Activated CD4-positive, alpha-beta T cell treated with anti-CD3 and anti-CD28 coated beads, Interleukin-2, amount 10 ng/mL, durations not matched to agents 7 days and 5 days (primary cell): ENCODE data around the gene CCDC7. TPM values are rescaled to one million over a fixed set of nuclear protein-coding genes. Genes with fewer than 3 reads are reported as not detected.
"Not testable (repeated sequence)": the region's sequence is repeated elsewhere in the genome, so short reads cannot be mapped to it uniquely, and the experiment has no call there.

ENCODE experiments used
- CTCF ChIA-PET: fragments of 350-600 bp; sonication (Branson Sonifier 250); formaldehyde crosslinking; loops from one replicate; lab custom pipeline; 2021; ENCODE audit warnings: antibody characterized with exemption; lab: Charles Lee
- POLR2A ChIA-PET: fragments of 350-600 bp; sonication (Branson Sonifier 250); formaldehyde crosslinking; loops from one replicate; lab custom pipeline; 2021; ENCODE audit warnings: antibody characterized with exemption; lab: Charles Lee
- DNase-seq: peaks from one replicate; pipeline ENCODE4 v3.0.0-alpha.2; 2020
- H3K27ac Mint-ChIP-seq: one replicate; pipeline ENCODE4 v1.8.0; 2021; ENCODE audit warnings: mild to moderate bottlenecking, moderate library complexity, mixed read lengths
- H3K27me3 Mint-ChIP-seq: one replicate; pipeline ENCODE4 v1.8.0; 2021; ENCODE audit warnings: mixed read lengths
- H3K36me3 Mint-ChIP-seq: one replicate; pipeline ENCODE4 v1.8.0; 2021; ENCODE audit warnings: low read depth, mixed read lengths
- H3K4me1 Mint-ChIP-seq: one replicate; pipeline ENCODE4 v1.8.0; 2021; ENCODE audit warnings: mixed read lengths
- H3K4me3 Mint-ChIP-seq: one replicate; pipeline ENCODE4 v1.8.0; 2021; ENCODE audit warnings: mild to moderate bottlenecking, moderate library complexity, mixed read lengths
- H3K9me3 Mint-ChIP-seq: one replicate; pipeline ENCODE4 v1.8.0; 2021; ENCODE audit warnings: mixed read lengths
- total RNA-seq, 2 experiments: library from RNA; stranded (reverse); gene quantifications; one replicate each; pipeline ENCODE4 v1.2.3, GENCODE V29; 2021

CCDC7 gene
- total RNA-seq, 2 experiments from 2014 or later = 18.3 to 21.4 TPM

DNA sequence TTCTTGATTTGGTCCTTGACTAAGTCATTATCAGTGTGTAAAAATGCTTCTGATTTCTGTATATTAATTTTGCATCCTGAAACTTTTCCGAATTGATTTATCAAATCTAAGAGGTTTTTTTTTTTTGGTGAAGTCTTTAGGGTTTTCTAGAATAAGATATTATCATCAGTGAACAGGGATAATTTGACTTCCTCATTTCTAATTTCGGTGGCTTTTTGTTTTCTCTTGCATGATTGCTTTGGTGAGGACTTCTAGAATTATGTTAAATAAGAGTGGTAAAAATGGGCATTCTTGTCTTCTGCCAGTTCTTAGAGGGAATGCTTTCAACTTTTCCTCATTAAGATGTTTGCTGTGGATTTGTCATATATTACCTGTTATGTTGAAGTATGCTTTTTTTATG is 170.5 kb downstream of the CCDC7 start:
- ChIA-PET CTCF (no interaction called here), POLR2A (no interaction called here)
- peaks cover 4% of the 10 kb centered on the region for H3K4me1 Mint-ChIP-seq
- peaks cover 21% of the 10 kb centered on the region for H3K9me3 Mint-ChIP-seq
- no peak overlapping the region for H3K4me3 Mint-ChIP-seq
- DNase-seq = no peak
- H3K36me3 Mint-ChIP-seq = peaks cover 12% of the 10 kb centered on the region
- H3K27me3 Mint-ChIP-seq = no peaks in the 10 kb centered on the region
- H3K27ac Mint-ChIP-seq = no peak overlapping the region

GRCh38 chr10:32618482-32618881 is 172.5 kb downstream of the CCDC7 start:
- Mint-ChIP-seq H3K27me3 (no peaks in the 10 kb centered on the region), H3K27ac (no peak overlapping the region), H3K36me3 (peaks cover 9% of the 10 kb centered on the region), H3K4me1 (peaks cover 4% of the 10 kb centered on the region), H3K9me3 (peaks cover 18% of the 10 kb centered on the region), H3K4me3 (no peak overlapping the region)
- no peak for DNase-seq
- ChIA-PET CTCF (no interaction called here), POLR2A (no interaction called here)

DNA sequence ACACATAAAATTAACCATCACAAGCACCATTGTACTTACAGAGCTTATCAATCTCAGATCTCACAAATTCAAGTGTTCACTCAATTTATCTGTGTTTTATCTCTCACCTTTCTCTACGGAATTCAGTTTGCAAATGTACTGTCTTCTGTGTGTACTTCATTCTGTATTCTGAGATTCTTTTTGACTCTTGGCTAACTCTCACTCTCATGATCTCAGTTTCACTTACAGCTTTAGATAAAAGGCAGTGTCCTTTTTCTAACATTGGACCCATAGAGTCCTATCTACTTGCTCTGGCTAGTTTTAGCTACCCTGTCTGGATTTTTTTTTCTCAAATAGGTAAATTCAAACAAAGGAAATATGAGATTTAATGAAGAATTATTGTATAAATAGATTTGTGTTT is 176.0 kb downstream of the CCDC7 start:
- no peak overlapping the region for H3K4me3 Mint-ChIP-seq
- no peak for DNase-seq
- POLR2A ChIA-PET = no interaction called here
- H3K9me3 Mint-ChIP-seq = peaks cover 15% of the 10 kb centered on the region
- CTCF ChIA-PET = no interaction called here
- H3K27me3 Mint-ChIP-seq = no peaks in the 10 kb centered on the region
- H3K4me1 Mint-ChIP-seq = peaks cover 4% of the 10 kb centered on the region
- peaks cover 6% of the 10 kb centered on the region for H3K36me3 Mint-ChIP-seq
- no peak overlapping the region for H3K27ac Mint-ChIP-seq

DNA sequence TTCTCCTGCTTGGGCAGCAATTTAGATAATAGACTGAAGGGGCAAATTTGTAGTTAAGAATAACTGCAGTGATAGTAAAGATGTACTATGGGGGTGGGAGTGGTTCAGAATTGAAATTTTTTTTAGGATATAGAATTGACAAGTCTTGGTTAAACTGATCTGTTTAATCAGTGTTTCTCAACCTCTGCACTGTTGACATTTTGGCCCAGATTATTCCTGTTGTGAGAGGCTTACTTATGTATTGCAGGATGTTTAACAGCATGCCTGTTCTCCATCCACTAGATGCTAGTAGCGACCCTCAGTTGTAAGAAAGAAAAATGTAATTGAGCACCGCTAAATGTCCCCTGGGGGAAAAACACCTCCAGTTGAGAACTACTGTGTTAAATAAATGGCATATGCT is 176.5 kb downstream of the CCDC7 start:
- H3K27me3 Mint-ChIP-seq = no peaks in the 10 kb centered on the region
- peaks cover 6% of the 10 kb centered on the region for H3K36me3 Mint-ChIP-seq
- no peak overlapping the region for H3K27ac Mint-ChIP-seq
- POLR2A ChIA-PET = no interaction called here
- no peak for DNase-seq
- H3K4me3 Mint-ChIP-seq = no peak overlapping the region
- H3K9me3 Mint-ChIP-seq = peaks cover 17% of the 10 kb centered on the region
- H3K4me1 Mint-ChIP-seq = peaks cover 4% of the 10 kb centered on the region
- CTCF ChIA-PET = no interaction called here

GRCh38 chr10:32627183-32627582 is 181.2 kb downstream of the CCDC7 start:
- Mint-ChIP-seq H3K9me3 (peaks cover 14% of the 10 kb centered on the region), H3K4me1 (no peaks in the 10 kb centered on the region), H3K36me3 (peaks cover 5% of the 10 kb centered on the region), H3K27me3 (no peaks in the 10 kb centered on the region), H3K4me3 (no peak overlapping the region), H3K27ac (no peak overlapping the region)
- POLR2A ChIA-PET = no interaction called here
- DNase-seq = no peak
- CTCF ChIA-PET = no interaction called here

- no peak for DNase-seq
- peaks cover 14% of the 10 kb centered on the region for H3K9me3 Mint-ChIP-seq
- H3K4me1 Mint-ChIP-seq = no peaks in the 10 kb centered on the region
- no peak overlapping the region for H3K4me3 Mint-ChIP-seq
- peaks cover 5% of the 10 kb centered on the region for H3K36me3 Mint-ChIP-seq
- POLR2A ChIA-PET = no interaction called here
- H3K27ac Mint-ChIP-seq = no peak overlapping the region
- H3K27me3 Mint-ChIP-seq = no peaks in the 10 kb centered on the region
- CTCF ChIA-PET = interaction anchor here (0.6 kb wide), 1 partner anchor 1862 kb away, joined by 3 read pairs; no protein-coding TSS in a partner anchor
Measured at GRCh38 chr10:32629910-32630309, 184.0 kb downstream of the CCDC7 start.

GRCh38 chr10:32646535-32646934 is 200.6 kb downstream of the CCDC7 start:
- H3K27me3 Mint-ChIP-seq = no peaks in the 10 kb centered on the region
- peaks cover 8% of the 10 kb centered on the region for H3K9me3 Mint-ChIP-seq
- CTCF ChIA-PET = no interaction called here
- H3K4me1 Mint-ChIP-seq = peaks cover 8% of the 10 kb centered on the region
- POLR2A ChIA-PET = no interaction called here
- no peak overlapping the region for H3K27ac Mint-ChIP-seq
- H3K36me3 Mint-ChIP-seq = peaks cover 4% of the 10 kb centered on the region
- DNase-seq = no peak
- no peak overlapping the region for H3K4me3 Mint-ChIP-seq

DNA sequence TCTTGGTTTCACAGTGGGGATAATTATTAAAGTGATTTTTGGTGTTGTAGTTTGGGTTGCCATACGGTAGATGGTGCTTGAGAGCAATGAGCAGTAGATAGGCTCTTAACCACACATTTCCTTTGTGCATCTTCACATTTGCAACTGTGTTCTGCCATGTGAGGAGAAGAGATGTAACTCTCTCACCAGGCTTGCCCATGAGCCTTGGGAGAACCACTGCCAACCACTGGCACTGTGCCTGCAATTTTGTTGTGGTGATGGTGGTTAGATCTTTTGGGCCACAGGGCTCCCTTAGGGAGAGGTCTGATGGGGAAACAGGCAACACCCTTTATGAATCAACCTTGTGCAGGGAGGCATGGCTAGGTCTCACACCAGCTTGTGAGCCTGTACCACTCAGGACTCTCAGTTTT is 204.3 kb downstream of the CCDC7 start:
- peak; percentile 21 for DNase-seq
- ChIA-PET POLR2A (no interaction called here), CTCF (no interaction called here)
- Mint-ChIP-seq H3K4me1 (peaks cover 8% of the 10 kb centered on the region), H3K27ac (no peak overlapping the region), H3K36me3 (peaks cover 6% of the 10 kb centered on the region), H3K27me3 (no peaks in the 10 kb centered on the region), H3K4me3 (no peak overlapping the region), H3K9me3 (peaks cover 22% of the 10 kb centered on the region)

DNA sequence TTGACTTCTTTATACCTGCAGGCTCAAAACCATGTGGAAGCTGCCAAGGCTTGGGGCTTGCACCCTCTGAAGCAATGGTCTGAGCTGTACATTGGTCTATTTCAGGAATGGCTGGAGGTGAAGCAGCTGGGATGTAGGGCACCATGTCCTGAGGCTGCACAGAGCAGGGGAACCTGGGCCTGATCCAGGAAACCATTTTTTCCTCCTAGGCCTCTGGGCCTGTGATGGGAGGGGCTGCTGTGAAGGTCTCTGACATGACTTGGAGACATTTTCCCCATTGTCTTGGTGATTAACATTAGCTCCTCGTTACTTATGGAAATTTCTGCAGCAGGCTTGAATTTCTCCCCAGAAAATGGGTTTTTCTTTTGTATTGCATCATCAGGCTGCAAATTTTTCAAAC is 211.5 kb downstream of the CCDC7 start:
- H3K4me3 Mint-ChIP-seq, POLR2A ChIA-PET, H3K27me3 Mint-ChIP-seq, H3K27ac Mint-ChIP-seq, H3K4me1 Mint-ChIP-seq, DNase-seq, CTCF ChIA-PET: not testable (repeated sequence)
- Mint-ChIP-seq H3K36me3 (peaks cover 11% of the 10 kb centered on the region), H3K9me3 (peaks cover 40% of the 10 kb centered on the region)

- Mint-ChIP-seq H3K4me1 (no peaks in the 10 kb centered on the region), H3K27ac (no peak overlapping the region), H3K36me3 (peaks cover 4% of the 10 kb centered on the region), H3K27me3 (no peaks in the 10 kb centered on the region), H3K4me3 (no peak overlapping the region), H3K9me3 (peaks cover 18% of the 10 kb centered on the region)
- ChIA-PET CTCF (no interaction called here), POLR2A (no interaction called here)
- DNase-seq = no peak
Measured at GRCh38 chr10:32661346-32661745, 215.4 kb downstream of the CCDC7 start.

DNA sequence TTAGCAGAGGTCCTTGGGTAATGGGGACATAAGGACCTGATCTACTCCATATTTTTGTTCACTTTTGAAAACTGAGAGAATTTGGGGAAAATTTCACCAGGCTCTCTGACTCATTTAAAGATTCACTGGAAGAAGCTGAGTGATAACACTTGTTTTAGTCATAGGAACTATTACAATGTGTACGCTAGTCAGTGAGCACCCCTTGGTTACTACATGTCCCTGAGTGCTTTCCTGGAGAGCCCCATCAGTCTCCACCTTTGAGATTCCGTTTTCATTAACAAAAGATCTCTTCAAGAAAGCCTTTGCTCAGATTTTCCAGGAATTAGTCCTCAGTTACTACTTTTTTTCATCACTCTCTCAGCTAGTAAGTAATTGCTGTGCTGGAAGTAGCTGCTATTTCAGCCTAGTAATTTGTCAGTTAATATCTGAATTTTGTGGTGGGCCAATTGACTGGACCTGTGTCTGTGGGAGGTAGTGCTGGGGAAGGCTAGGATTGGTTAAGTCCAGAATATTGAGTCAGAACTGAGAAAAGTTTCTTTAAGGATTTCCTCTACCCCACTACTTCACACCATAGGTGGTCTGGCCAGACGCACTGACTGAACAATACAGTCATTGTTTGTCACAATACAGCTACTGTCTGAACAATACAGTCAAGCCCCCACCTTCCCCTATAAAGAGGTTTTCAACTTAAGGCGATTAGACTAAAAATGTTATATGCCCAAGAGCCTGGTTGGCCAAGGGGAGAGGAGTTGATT is 235.0 kb downstream of the CCDC7 start:
- Mint-ChIP-seq H3K9me3 (peaks cover 26% of the 10 kb centered on the region), H3K36me3 (peaks cover 6% of the 10 kb centered on the region), H3K4me1 (no peaks in the 10 kb centered on the region), H3K27ac (no peak overlapping the region), H3K27me3 (no peaks in the 10 kb centered on the region), H3K4me3 (no peak overlapping the region)
- CTCF ChIA-PET = no interaction called here
- no peak for DNase-seq
- POLR2A ChIA-PET = no interaction called here

GRCh38 chr10:32684291-32684690 is 238.4 kb downstream of the CCDC7 start:
- Mint-ChIP-seq H3K9me3 (peaks cover 12% of the 10 kb centered on the region), H3K27me3 (no peaks in the 10 kb centered on the region), H3K4me3 (no peak overlapping the region), H3K27ac (no peak overlapping the region), H3K36me3 (peaks cover 1% of the 10 kb centered on the region), H3K4me1 (no peaks in the 10 kb centered on the region)
- ChIA-PET CTCF (no interaction called here), POLR2A (no interaction called here)
- DNase-seq = no peak

DNA sequence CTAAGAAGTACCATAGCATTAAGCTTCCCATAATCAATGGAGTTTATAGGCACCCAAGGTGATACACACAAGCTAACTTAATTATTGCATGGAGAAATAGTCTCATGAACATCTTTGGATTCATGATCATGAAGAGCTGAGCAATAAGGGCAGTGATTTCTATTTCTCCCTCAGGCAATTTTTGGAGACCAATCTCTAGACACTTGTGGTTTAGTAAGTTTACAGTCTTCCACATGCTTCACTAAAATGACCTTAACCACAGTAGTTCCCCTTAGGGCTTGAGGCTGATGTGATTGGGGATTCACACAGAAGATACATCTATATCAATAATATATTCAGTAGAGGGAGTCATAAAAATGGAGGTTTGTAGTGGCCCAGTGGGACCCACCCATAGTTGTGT is 241.2 kb downstream of the CCDC7 start:
- no peak overlapping the region for H3K27ac Mint-ChIP-seq
- no peak for DNase-seq
- ChIA-PET POLR2A (no interaction called here), CTCF (no interaction called here)
- H3K4me3 Mint-ChIP-seq = no peak overlapping the region
- H3K36me3 Mint-ChIP-seq = peaks cover 1% of the 10 kb centered on the region
- peaks cover 11% of the 10 kb centered on the region for H3K9me3 Mint-ChIP-seq
- no peaks in the 10 kb centered on the region for H3K27me3 Mint-ChIP-seq
- H3K4me1 Mint-ChIP-seq = no peaks in the 10 kb centered on the region

DNA sequence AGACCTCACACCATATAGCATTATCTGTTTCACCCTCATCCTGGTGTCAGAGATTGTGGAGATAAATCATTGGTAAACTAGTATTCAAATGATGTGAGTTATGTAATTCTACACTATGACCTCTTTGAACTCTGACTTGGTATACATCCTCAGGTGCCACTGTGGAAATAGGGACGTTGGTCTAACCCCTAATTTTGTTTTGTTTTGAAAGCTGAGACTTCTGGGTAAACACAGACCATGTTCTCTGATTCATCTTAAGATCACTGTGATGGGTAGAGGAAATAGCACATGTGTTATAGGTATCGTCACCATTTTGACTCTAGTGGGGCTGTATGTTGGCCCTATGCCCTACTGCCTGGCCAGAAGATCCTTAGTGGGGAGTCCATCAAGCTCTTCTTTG is 241.6 kb downstream of the CCDC7 start:
- Mint-ChIP-seq H3K27ac (no peak overlapping the region), H3K4me1 (no peaks in the 10 kb centered on the region), H3K36me3 (peaks cover 1% of the 10 kb centered on the region), H3K4me3 (no peak overlapping the region), H3K27me3 (no peaks in the 10 kb centered on the region), H3K9me3 (peaks cover 10% of the 10 kb centered on the region)
- DNase-seq = no peak
- POLR2A ChIA-PET = no interaction called here
- CTCF ChIA-PET = interaction anchor here (0.6 kb wide), 1 partner anchor 30 kb away, joined by 5 read pairs; no protein-coding TSS in a partner anchor
